ACC112 (cell line): ENCODE results near the gene PNMA8C.
A peak's percentile ranks its signal among the peaks of the same experiment; 100 is the strongest.

Experiments
- H2AFZ ChIP-seq: fragments of 200-600 bp; sonication (generic); one replicate; pipeline ENCODE4 v1.6.0; 2017; ENCODE audit warnings: antibody characterized with exemption, low read length; ENCODE audit not compliant: unreplicated experiment
- H3K27ac ChIP-seq: fragments of 200-600 bp; sonication (generic); 2 replicates; pipeline ENCODE4 v1.5.1; 2014; ENCODE audit warnings: low read depth, mild to moderate bottlenecking, antibody characterized with exemption, low read length, moderate library complexity
- H3K27me3 ChIP-seq: fragments of 200-600 bp; sonication (generic); 2 replicates; pipeline ENCODE4 v1.6.1; 2014; ENCODE audit warnings: mild to moderate bottlenecking, antibody characterized with exemption, low read length, moderate library complexity, mixed read lengths; ENCODE audit not compliant: insufficient read depth
- H3K36me3 ChIP-seq: fragments of 200-600 bp; sonication (generic); 2 replicates; pipeline ENCODE4 v1.6.1; 2016; ENCODE audit warnings: mild to moderate bottlenecking, antibody characterized with exemption, low read length, moderate library complexity, mixed read lengths; ENCODE audit not compliant: insufficient read depth
- H3K4me1 ChIP-seq: fragments of 200-600 bp; sonication (generic); one replicate; pipeline ENCODE4 v1.6.1; 2016; ENCODE audit warnings: low read length, mixed read lengths; ENCODE audit not compliant: insufficient read depth, unreplicated experiment, control insufficient read depth
- H3K4me3 ChIP-seq: fragments of 200-600 bp; sonication (generic); 2 replicates; pipeline ENCODE4 v1.5.1; 2014; ENCODE audit warnings: mild to moderate bottlenecking, low read depth, low read length
- H3K79me2 ChIP-seq: fragments of 200-600 bp; sonication (generic); one replicate; pipeline ENCODE4 v1.6.0; 2016; ENCODE audit warnings: low read length; ENCODE audit not compliant: control insufficient read depth, unreplicated experiment, insufficient read depth

PNMA8C gene

GRCh38 chr19:46411925-46412649, 16.6 kb downstream of the PNMA8C start:
- H3K27ac ChIP-seq: no peak overlapping the region
- H3K27me3 ChIP-seq: peaks cover 12% of the 10 kb centered on the region; the same call in 1 of the 2 replicates
- H3K36me3 ChIP-seq: no peaks in the 10 kb centered on the region
- H3K4me3 ChIP-seq: peak overlapping the region; percentile 77
- H2AFZ ChIP-seq: no peak overlapping the region
- H3K79me2 ChIP-seq: peaks cover 8% of the 10 kb centered on the region
- H3K4me1 ChIP-seq: peaks cover 5% of the 10 kb centered on the region

- Histone ChIP-seq H3K79me2 (peaks cover 8% of the 10 kb centered on the region), H3K36me3 (no peaks in the 10 kb centered on the region), H2AFZ (no peak overlapping the region), H3K27me3 (peaks cover 12% of the 10 kb centered on the region; the same call in 1 of the 2 replicates), H3K4me1 (peaks cover 5% of the 10 kb centered on the region), H3K4me3 (peak overlapping the region; percentile 77), H3K27ac (no peak overlapping the region)
These were observed 17.4 kb downstream of the PNMA8C start for GRCh38 chr19:46411088-46411924.

- Histone ChIP-seq H3K27ac (no peak overlapping the region), H3K27me3 (peaks cover 12% of the 10 kb centered on the region; the same call in 1 of the 2 replicates), H3K79me2 (peaks cover 8% of the 10 kb centered on the region), H3K4me3 (no peak overlapping the region), H2AFZ (no peak overlapping the region), H3K36me3 (no peaks in the 10 kb centered on the region), H3K4me1 (peaks cover 5% of the 10 kb centered on the region)
These were observed 18.3 kb downstream of the PNMA8C start for GRCh38 chr19:46410205-46411087.

- no peak overlapping the region for H3K27ac ChIP-seq
- no peak overlapping the region for H3K4me3 ChIP-seq
- no peak overlapping the region for H2AFZ ChIP-seq
- peaks cover 8% of the 10 kb centered on the region for H3K79me2 ChIP-seq
- H3K27me3 ChIP-seq: peaks cover 12% of the 10 kb centered on the region; the same call in 1 of the 2 replicates
- peaks cover 5% of the 10 kb centered on the region for H3K4me1 ChIP-seq
- no peaks in the 10 kb centered on the region for H3K36me3 ChIP-seq
These were observed 19.5 kb downstream of the PNMA8C start for GRCh38 chr19:46409191-46409590.

- Histone ChIP-seq H3K27me3 (peaks cover 12% of the 10 kb centered on the region; the same call in 1 of the 2 replicates), H3K4me1 (peaks cover 5% of the 10 kb centered on the region), H3K27ac (no peak overlapping the region), H3K4me3 (0 out of 2 replicates have a peak overlapping the region, but pooled peaks have one; percentile 21), H3K79me2 (peaks cover 8% of the 10 kb centered on the region), H3K36me3 (no peaks in the 10 kb centered on the region), H2AFZ (no peak overlapping the region)
These were observed 20.1 kb downstream of the PNMA8C start for GRCh38 chr19:46408664-46409039.

GRCh38 chr19:46407856-46408663, 20.7 kb downstream of the PNMA8C start:
- Histone ChIP-seq H3K27ac (no peak overlapping the region), H2AFZ (no peak overlapping the region), H3K4me1 (peaks cover 5% of the 10 kb centered on the region), H3K27me3 (peaks cover 11% of the 10 kb centered on the region; the same call in 1 of the 2 replicates), H3K79me2 (peaks cover 8% of the 10 kb centered on the region), H3K4me3 (0 out of 2 replicates have a peak overlapping the region, but pooled peaks have one; percentile 21), H3K36me3 (no peaks in the 10 kb centered on the region)

- Histone ChIP-seq H3K4me1 (peaks cover 5% of the 10 kb centered on the region), H2AFZ (no peak overlapping the region), H3K4me3 (no peak overlapping the region)
These were observed 21.8 kb downstream of the PNMA8C start for GRCh38 chr19:46406976-46407375.

GRCh38 chr19:46404753-46405468, 23.8 kb downstream of the PNMA8C start:
- Histone ChIP-seq H3K79me2 (no peaks in the 10 kb centered on the region), H3K4me1 (peaks cover 5% of the 10 kb centered on the region), H2AFZ (no peak overlapping the region), H3K27me3 (no peaks in the 10 kb centered on the region), H3K36me3 (no peaks in the 10 kb centered on the region), H3K4me3 (no peak overlapping the region), H3K27ac (no peak overlapping the region)

More at GRCh38 chr19:46406976-46407375, 21.8 kb downstream of the PNMA8C start:
- Histone ChIP-seq H3K79me2 (peaks cover 4% of the 10 kb centered on the region), H3K27ac (no peak overlapping the region), H3K36me3 (no peaks in the 10 kb centered on the region), H3K27me3 (peaks cover under 1% of the 10 kb centered on the region; the same call in 1 of the 2 replicates)

GRCh38 chr19:46404055-46404752, 24.5 kb downstream of the PNMA8C start:
- no peak overlapping the region for H3K27ac ChIP-seq
- H3K27me3 ChIP-seq: no peaks in the 10 kb centered on the region
- H2AFZ ChIP-seq: peak overlapping the region; percentile 22
- peak overlapping the region; percentile 21 for H3K4me3 ChIP-seq
- H3K79me2 ChIP-seq: no peaks in the 10 kb centered on the region
- peaks cover 5% of the 10 kb centered on the region for H3K4me1 ChIP-seq
- H3K36me3 ChIP-seq: no peaks in the 10 kb centered on the region
